ENCODE data around the gene FAM81A. TPM values are rescaled to one million over a fixed set of nuclear protein-coding genes. Genes with fewer than 3 reads are reported as not detected.
"Not testable (repeated sequence)": the region's sequence is repeated elsewhere in the genome, so short reads cannot be mapped to it uniquely, and the experiment has no call there.

FAM81A gene
- total RNA-seq, 1 donor from 2014 or later = 1.3 TPM

DNA sequence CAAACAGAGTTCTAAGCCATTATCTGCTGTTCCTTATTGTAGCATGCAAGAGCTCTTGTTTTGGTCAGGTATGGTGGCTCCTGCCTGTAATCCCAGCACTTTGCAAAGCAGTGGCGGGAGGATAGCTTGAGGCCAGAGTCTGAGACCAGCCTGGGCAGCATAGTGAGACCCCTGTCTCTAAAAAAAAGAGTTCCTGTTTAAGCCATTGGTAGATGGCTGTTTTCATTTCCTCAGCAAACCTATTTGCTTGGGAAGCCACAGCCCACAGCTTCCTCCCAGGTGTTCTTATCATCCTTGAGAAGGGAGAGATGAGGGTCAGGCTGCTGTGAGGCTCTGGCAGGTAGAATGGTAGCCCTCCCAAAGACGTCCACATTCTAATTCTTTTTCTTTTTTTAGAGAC lies 24.4 kb upstream of the FAM81A start:
- intact Hi-C loops (cut with DNase I) = no loop called here
- no peak overlapping the region for H3K27ac ChIP-seq
- H3K27me3 ChIP-seq = no peaks in the 10 kb centered on the region
- ATAC-seq (no peak), DNase-seq (no peak)
- no peaks in the 10 kb centered on the region for H3K36me3 ChIP-seq
- no peak overlapping the region for H3K4me3 ChIP-seq
- H3K4me1 ChIP-seq = peaks cover 17% of the 10 kb centered on the region
- no peaks in the 10 kb centered on the region for H3K9me3 ChIP-seq
- TF ChIP-seq, protein P1, sequence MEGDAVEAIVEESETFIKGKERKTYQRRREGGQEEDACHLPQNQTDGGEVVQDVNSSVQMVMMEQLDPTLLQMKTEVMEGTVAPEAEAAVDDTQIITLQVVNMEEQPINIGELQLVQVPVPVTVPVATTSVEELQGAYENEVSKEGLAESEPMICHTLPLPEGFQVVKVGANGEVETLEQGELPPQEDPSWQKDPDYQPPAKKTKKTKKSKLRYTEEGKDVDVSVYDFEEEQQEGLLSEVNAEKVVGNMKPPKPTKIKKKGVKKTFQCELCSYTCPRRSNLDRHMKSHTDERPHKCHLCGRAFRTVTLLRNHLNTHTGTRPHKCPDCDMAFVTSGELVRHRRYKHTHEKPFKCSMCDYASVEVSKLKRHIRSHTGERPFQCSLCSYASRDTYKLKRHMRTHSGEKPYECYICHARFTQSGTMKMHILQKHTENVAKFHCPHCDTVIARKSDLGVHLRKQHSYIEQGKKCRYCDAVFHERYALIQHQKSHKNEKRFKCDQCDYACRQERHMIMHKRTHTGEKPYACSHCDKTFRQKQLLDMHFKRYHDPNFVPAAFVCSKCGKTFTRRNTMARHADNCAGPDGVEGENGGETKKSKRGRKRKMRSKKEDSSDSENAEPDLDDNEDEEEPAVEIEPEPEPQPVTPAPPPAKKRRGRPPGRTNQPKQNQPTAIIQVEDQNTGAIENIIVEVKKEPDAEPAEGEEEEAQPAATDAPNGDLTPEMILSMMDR (IDR thresholded peaks at IDR 0.05) = no peak

DNA sequence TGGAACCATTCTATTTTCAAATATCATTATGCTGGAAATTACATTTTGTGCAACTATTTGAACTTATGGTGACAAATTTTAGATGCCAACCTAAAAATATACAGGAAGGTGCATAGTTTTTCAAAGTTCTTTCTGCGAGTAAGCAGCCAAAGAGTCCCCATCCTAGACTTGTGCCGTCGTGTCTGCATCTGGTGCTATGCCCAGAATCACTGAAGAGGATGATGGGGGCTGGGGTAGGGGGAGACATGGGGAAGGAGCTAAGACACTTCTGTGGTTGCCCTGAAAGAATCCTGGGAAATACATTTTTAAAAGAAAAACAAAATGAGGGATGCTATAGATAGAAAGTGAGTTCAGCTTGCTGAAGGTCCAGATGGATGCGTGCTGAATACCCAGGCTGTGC lies 21.2 kb upstream of the FAM81A start:
- no peaks in the 10 kb centered on the region for H3K9me3 ChIP-seq
- no peaks in the 10 kb centered on the region for H3K27me3 ChIP-seq
- no peaks in the 10 kb centered on the region for H3K36me3 ChIP-seq
- no peak for DNase-seq
- TF ChIP-seq, protein P1 (IDR thresholded peaks at IDR 0.05) = no peak
- H3K4me3 ChIP-seq = no peak overlapping the region
- intact Hi-C loops (cut with DNase I) = no loop called here
- ATAC-seq = no peak
- H3K4me1 ChIP-seq = no peaks in the 10 kb centered on the region
- H3K27ac ChIP-seq = no peak overlapping the region

- no peak for ATAC-seq
- DNase-seq = no peak
- TF ChIP-seq, protein P1 (IDR thresholded peaks at IDR 0.05) = no peak
- H3K27ac ChIP-seq = no peak overlapping the region
- H3K4me3 ChIP-seq = no peak overlapping the region
- H3K4me1 ChIP-seq = no peaks in the 10 kb centered on the region
- H3K9me3 ChIP-seq = no peaks in the 10 kb centered on the region
- no peaks in the 10 kb centered on the region for H3K27me3 ChIP-seq
- no peaks in the 10 kb centered on the region for H3K36me3 ChIP-seq
- intact Hi-C loops (cut with DNase I) = no loop called here
Measured at GRCh38 chr15:59419170-59419569, 18.8 kb upstream of the FAM81A start.

- no peaks in the 10 kb centered on the region for H3K4me1 ChIP-seq
- no peaks in the 10 kb centered on the region for H3K9me3 ChIP-seq
- no peaks in the 10 kb centered on the region for H3K27me3 ChIP-seq
- H3K36me3 ChIP-seq = no peaks in the 10 kb centered on the region
- no peak overlapping the region for H3K27ac ChIP-seq
- no peak overlapping the region for H3K4me3 ChIP-seq
- TF ChIP-seq, protein P1 (IDR thresholded peaks at IDR 0.05) = no peak
- DNase-seq (no peak), ATAC-seq (no peak)
- intact Hi-C loops (cut with DNase I) = no loop called here
Measured at GRCh38 chr15:59420108-59420507, 17.9 kb upstream of the FAM81A start.

- Histone ChIP-seq H3K27ac (no peak overlapping the region), H3K9me3 (no peaks in the 10 kb centered on the region), H3K36me3 (no peaks in the 10 kb centered on the region), H3K4me3 (no peak overlapping the region), H3K4me1 (no peaks in the 10 kb centered on the region), H3K27me3 (no peaks in the 10 kb centered on the region)
- intact Hi-C loops (cut with DNase I) = no loop called here
- TF ChIP-seq, protein P1 (IDR thresholded peaks at IDR 0.05) = no peak
- DNase-seq = no peak
- ATAC-seq = no peak
Measured at GRCh38 chr15:59420986-59421618, 16.9 kb upstream of the FAM81A start.

DNA sequence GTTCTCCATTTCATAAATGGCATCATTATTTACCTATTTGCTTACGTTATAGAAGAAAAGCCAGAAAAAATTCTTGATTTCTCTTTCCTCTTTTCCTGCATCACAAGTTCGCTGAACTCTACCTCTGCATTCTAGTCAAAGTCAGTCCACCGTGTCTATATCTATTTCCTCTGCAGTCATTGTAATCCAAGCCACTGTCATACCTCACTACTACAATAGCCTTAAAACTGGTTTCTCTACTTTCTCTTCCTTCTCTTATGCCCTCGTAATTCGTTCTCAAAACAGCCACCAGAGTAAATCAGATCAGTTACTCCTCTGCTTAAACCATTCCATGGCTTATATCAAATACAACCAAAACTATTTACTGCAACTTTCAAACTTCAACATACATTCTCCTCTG lies 13.4 kb upstream of the FAM81A start:
- H3K36me3 ChIP-seq = no peaks in the 10 kb centered on the region
- no peak for ATAC-seq

DNA sequence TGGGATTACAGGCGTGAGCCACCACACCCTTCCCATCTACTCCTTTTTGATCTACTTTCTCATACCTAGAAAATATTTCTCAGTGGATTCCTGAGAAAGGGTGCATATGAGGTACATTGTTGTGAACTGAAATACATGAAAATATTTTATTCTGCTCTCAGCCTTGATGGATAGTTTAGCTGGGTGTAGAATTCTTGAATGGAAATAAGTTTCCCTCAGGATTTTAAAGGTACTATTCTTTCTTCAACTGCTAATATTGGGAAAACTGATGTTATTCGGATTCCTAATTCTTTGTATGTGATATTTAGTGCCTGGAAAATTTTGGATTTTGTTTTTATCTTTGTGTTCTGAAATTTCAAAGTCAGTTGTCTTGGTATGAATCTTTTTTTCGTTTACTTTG lies 9.1 kb upstream of the FAM81A start:
- intact Hi-C loops (cut with DNase I); H3K4me1 ChIP-seq; H3K27me3 ChIP-seq; H3K27ac ChIP-seq; ATAC-seq; H3K9me3 ChIP-seq; H3K4me3 ChIP-seq; DNase-seq; H3K36me3 ChIP-seq: not testable (repeated sequence)

More for the DNA sequence above, 13.4 kb upstream of the FAM81A start:
- Histone ChIP-seq H3K27ac (no peak overlapping the region), H3K27me3 (no peaks in the 10 kb centered on the region), H3K4me1 (no peaks in the 10 kb centered on the region), H3K9me3 (no peaks in the 10 kb centered on the region), H3K4me3 (no peak overlapping the region)
- TF ChIP-seq, protein P1 (IDR thresholded peaks at IDR 0.05) = no peak
- DNase-seq = no peak
- intact Hi-C loops (cut with DNase I) = no loop called here
